Caco-2 (cell line): Measurements from ENCODE around the gene OR5AR1. TPM values are rescaled to one million over a fixed set of nuclear protein-coding genes. Genes with fewer than 3 reads are reported as not detected.

Experiments used
- BruUV-seq: library from RNA; stranded (reverse); fragments of 400-500 nt; replicated peaks from 2 replicates; lab custom pipeline; 2021; lab: Mats Ljungman, UMichigan
- CTCF ChIA-PET: fragments of 300-600 bp; sonication (Branson Sonifier 250); formaldehyde crosslinking; loops from one replicate; lab custom pipeline; 2022; ENCODE audit warnings: antibody characterized with exemption; lab: Charles Lee
- POLR2A ChIA-PET: fragments of 300-600 bp; sonication (Branson Sonifier 250); formaldehyde crosslinking; loops from one replicate; lab custom pipeline; 2022; ENCODE audit warnings: antibody characterized with exemption; lab: Charles Lee
- DNase-seq, 2 experiments: peaks; one replicate each; pipeline versions ENCODE4 v3.0.0 to v3.0.0-alpha.2; 2020 to 2022
- H3K27me3 ChIP-seq: replicated peaks from 2 replicates; pipeline ENCODE4 v1.6.0; 2011; ENCODE audit warnings: low read length; ENCODE audit not compliant: control insufficient read depth, insufficient read depth
- H3K36me3 ChIP-seq: 2 replicates; pipeline ENCODE4 v1.5.1; 2011; ENCODE audit warnings: low read length; ENCODE audit not compliant: control insufficient read depth, insufficient read depth
- H3K4me1 ChIP-seq: fragments of 250-450 bp; sonication (Bioruptor Pico); 2 replicates; pipeline ENCODE4 v1.5.1; 2020; ENCODE audit warnings: mild to moderate bottlenecking
- H3K4me3 ChIP-seq: 2 replicates; pipeline ENCODE4 v1.5.1; 2011; ENCODE audit warnings: low read depth, mild to moderate bottlenecking, control low read depth, low read length
- H3K9me3 ChIP-seq: fragments of 250-450 bp; sonication (Bioruptor Pico); 2 replicates; pipeline ENCODE4 v1.5.1; 2020; ENCODE audit warnings: mild to moderate bottlenecking, moderate library complexity
- H3K27ac Mint-ChIP-seq: one replicate; pipeline ENCODE4 v1.8.0; 2022; ENCODE audit warnings: mixed read lengths; ENCODE audit not compliant: unreplicated experiment
- H3K27me3 Mint-ChIP-seq: one replicate; pipeline ENCODE4 v1.8.0; 2022; ENCODE audit warnings: mixed read lengths; ENCODE audit not compliant: insufficient read depth, unreplicated experiment
- H3K36me3 Mint-ChIP-seq: one replicate; pipeline ENCODE4 v1.8.0; 2022; ENCODE audit warnings: mild to moderate bottlenecking, mixed read lengths; ENCODE audit not compliant: insufficient read depth, unreplicated experiment
- H3K4me1 Mint-ChIP-seq: one replicate; pipeline ENCODE4 v1.8.0; 2022; ENCODE audit warnings: low read depth, mixed read lengths; ENCODE audit not compliant: unreplicated experiment
- H3K4me3 Mint-ChIP-seq: one replicate; pipeline ENCODE4 v1.8.0; 2022; ENCODE audit warnings: mild to moderate bottlenecking, moderate library complexity, mixed read lengths; ENCODE audit not compliant: unreplicated experiment
- H3K9me3 Mint-ChIP-seq: one replicate; pipeline ENCODE4 v1.8.0; 2022; ENCODE audit warnings: mixed read lengths; ENCODE audit not compliant: unreplicated experiment
- intact Hi-C: fragments of 100-400 bp; cut with micrococcal nuclease; formaldehyde crosslinking; loops from one replicate; pipeline ENCODE4 v1.10.0; 2022; ENCODE audit not compliant: unreplicated experiment
- total RNA-seq: library from RNA; stranded (reverse); gene quantifications from 2 replicates; pipeline ENCODE4 v1.2.3, GENCODE V29; 2022
- TF ChIP-seq, protein P1 (sequence below), 2 experiments: fragments of 200-600 bp in 1 of 2; IDR thresholded peaks; 1 replicate in 1 of 2; 2 replicates in 1 of 2; pipeline versions ENCODE4 v1.5.1 to v1.8.0; 2011 to 2022; ENCODE audit warnings: antibody characterized with exemption in 1 of 2, control low read depth in 1 of 2, inconsistent platforms in 1 of 2, low read depth in 1 of 2, low read length in 1 of 2, mild to moderate bottlenecking in 1 of 2, moderate library complexity in 1 of 2; ENCODE audit not compliant: insufficient read depth in 1 of 2, severe bottlenecking in 1 of 2, unreplicated experiment in 1 of 2

OR5AR1 gene
- total RNA-seq, 1 experiment from 2014 or later, result not detected

- intact Hi-C loops, result loop anchor here (5.0 to 10.0 kb wide), 2 partner anchors 63 to 176 kb away; no protein-coding TSS in a partner anchor
- H3K4me3 Mint-ChIP-seq, result no peak overlapping the region
- no peaks in the 10 kb centered on the region for H3K36me3 Mint-ChIP-seq
- no peaks in the 10 kb centered on the region for H3K4me1 Mint-ChIP-seq
- no peaks in the 10 kb centered on the region for H3K9me3 Mint-ChIP-seq
- Histone ChIP-seq H3K36me3 (no peaks in the 10 kb centered on the region), H3K4me1 (no peaks in the 10 kb centered on the region), H3K27me3 (no peaks in the 10 kb centered on the region), H3K4me3 (no peak overlapping the region), H3K9me3 (no peaks in the 10 kb centered on the region)
- TF ChIP-seq, protein P1, sequence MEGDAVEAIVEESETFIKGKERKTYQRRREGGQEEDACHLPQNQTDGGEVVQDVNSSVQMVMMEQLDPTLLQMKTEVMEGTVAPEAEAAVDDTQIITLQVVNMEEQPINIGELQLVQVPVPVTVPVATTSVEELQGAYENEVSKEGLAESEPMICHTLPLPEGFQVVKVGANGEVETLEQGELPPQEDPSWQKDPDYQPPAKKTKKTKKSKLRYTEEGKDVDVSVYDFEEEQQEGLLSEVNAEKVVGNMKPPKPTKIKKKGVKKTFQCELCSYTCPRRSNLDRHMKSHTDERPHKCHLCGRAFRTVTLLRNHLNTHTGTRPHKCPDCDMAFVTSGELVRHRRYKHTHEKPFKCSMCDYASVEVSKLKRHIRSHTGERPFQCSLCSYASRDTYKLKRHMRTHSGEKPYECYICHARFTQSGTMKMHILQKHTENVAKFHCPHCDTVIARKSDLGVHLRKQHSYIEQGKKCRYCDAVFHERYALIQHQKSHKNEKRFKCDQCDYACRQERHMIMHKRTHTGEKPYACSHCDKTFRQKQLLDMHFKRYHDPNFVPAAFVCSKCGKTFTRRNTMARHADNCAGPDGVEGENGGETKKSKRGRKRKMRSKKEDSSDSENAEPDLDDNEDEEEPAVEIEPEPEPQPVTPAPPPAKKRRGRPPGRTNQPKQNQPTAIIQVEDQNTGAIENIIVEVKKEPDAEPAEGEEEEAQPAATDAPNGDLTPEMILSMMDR (IDR thresholded peaks at IDR 0.05; ENCODE audit: insufficient read depth in 1 of 2, low read depth in 1 of 2, low read length in 1 of 2, severe bottlenecking in 1 of 2, unreplicated experiment in 1 of 2), result no peak
- peaks cover 11% of the 10 kb centered on the region for H3K27me3 Mint-ChIP-seq
- ChIA-PET POLR2A (interaction anchor here (0.6 kb wide), 1 partner anchor 1228 kb away, joined by 3 read pairs; no protein-coding TSS in a partner anchor), CTCF (no interaction called here)
- H3K27ac Mint-ChIP-seq, result no peak overlapping the region
- no TSS peak for BruUV-seq
- DNase-seq, result peak in 1 of 2 experiments; percentile 8
Observed at GRCh38 chr11:56700242-56700913, 36.9 kb downstream of the OR5AR1 start.

GRCh38 chr11:56700914-56701485 lies 37.5 kb downstream of the OR5AR1 start:
- Histone ChIP-seq H3K27me3 (no peaks in the 10 kb centered on the region), H3K4me3 (no peak overlapping the region), H3K36me3 (no peaks in the 10 kb centered on the region), H3K9me3 (no peaks in the 10 kb centered on the region), H3K4me1 (no peaks in the 10 kb centered on the region)
- no TSS peak for BruUV-seq
- H3K27ac Mint-ChIP-seq, result no peak overlapping the region
- ChIA-PET CTCF (no interaction called here), POLR2A (interaction anchor here (0.6 kb wide), 1 partner anchor 1228 kb away, joined by 3 read pairs; no protein-coding TSS in a partner anchor)
- TF ChIP-seq, protein P1 (IDR thresholded peaks at IDR 0.05; ENCODE audit: insufficient read depth in 1 of 2, low read depth in 1 of 2, low read length in 1 of 2, severe bottlenecking in 1 of 2, unreplicated experiment in 1 of 2), result no peak
- intact Hi-C loops, result loop anchor here (5.0 to 10.0 kb wide), 2 partner anchors 64 to 176 kb away; no protein-coding TSS in a partner anchor
- no peaks in the 10 kb centered on the region for H3K36me3 Mint-ChIP-seq
- H3K9me3 Mint-ChIP-seq, result no peaks in the 10 kb centered on the region
- H3K4me1 Mint-ChIP-seq, result no peaks in the 10 kb centered on the region
- no peak for DNase-seq
- peaks cover 11% of the 10 kb centered on the region for H3K27me3 Mint-ChIP-seq
- H3K4me3 Mint-ChIP-seq, result no peak overlapping the region

DNA sequence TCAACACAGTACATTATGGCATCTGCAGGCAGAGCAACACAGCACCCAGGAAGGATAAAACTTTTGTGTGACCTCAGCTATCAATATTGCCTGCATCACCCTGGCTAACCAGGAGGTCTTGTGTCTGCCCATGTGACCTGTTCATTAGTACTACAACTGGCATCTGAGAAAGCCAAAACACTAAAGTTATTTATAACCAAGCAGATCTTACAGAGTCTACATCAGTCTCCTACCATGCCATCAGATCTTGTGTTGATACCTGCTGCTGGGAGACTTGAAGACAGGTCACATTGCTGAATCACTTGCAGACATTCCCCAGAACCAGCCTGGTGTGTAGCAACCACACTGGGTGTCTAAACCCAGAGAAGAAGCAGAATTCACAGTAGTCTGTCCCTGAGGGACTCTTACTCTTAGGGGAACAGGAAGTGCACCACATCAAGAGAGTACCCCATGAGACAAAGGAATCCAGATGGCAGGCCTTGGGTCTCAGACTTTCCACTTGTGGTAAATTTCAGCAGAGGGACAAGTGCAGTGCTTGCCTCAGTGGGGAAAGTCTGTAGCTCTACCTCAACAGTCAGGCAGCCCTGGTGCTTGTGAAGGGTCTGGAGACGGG lies 42.4 kb downstream of the OR5AR1 start:
- H3K9me3 ChIP-seq, result no peaks in the 10 kb centered on the region
- H3K4me3 ChIP-seq, result no peak overlapping the region
- peaks cover 2% of the 10 kb centered on the region for H3K27me3 Mint-ChIP-seq
- no peak overlapping the region for H3K4me3 Mint-ChIP-seq
- intact Hi-C loops, result loop anchor here (10.0 kb wide), 1 partner anchor 181 kb away; no protein-coding TSS in a partner anchor
- H3K9me3 Mint-ChIP-seq, result no peaks in the 10 kb centered on the region
- no peaks in the 10 kb centered on the region for H3K4me1 ChIP-seq
- DNase-seq, result no peak
- no peaks in the 10 kb centered on the region for H3K36me3 ChIP-seq
- BruUV-seq, result no TSS peak
- ChIA-PET CTCF (no interaction called here), POLR2A (no interaction called here)
- H3K27me3 ChIP-seq, result no peaks in the 10 kb centered on the region
- no peaks in the 10 kb centered on the region for H3K36me3 Mint-ChIP-seq
- TF ChIP-seq, protein P1 (IDR thresholded peaks at IDR 0.05; ENCODE audit: insufficient read depth in 1 of 2, low read depth in 1 of 2, low read length in 1 of 2, severe bottlenecking in 1 of 2, unreplicated experiment in 1 of 2), result no peak
- H3K4me1 Mint-ChIP-seq, result no peaks in the 10 kb centered on the region
- H3K27ac Mint-ChIP-seq, result no peak overlapping the region
